Common myeloid progenitor, CD34-positive (primary cell): ENCODE data around the gene SNTA1.
"Not testable (repeated sequence)": the region's sequence is repeated elsewhere in the genome, so short reads cannot be mapped to it uniquely, and the experiment has no call there.

ENCODE experiments used
- CTCF ChIA-PET: fragments of 350-600 bp; sonication (Branson Sonifier 250); formaldehyde crosslinking; loops from one replicate; lab custom pipeline; 2021; ENCODE audit warnings: antibody characterized with exemption; lab: Charles Lee
- POLR2A ChIA-PET: fragments of 350-600 bp; sonication (Branson Sonifier 250); formaldehyde crosslinking; loops from one replicate; lab custom pipeline; 2021; ENCODE audit warnings: antibody characterized with exemption; lab: Charles Lee
- DNase-seq, 3 donors: peaks; one replicate each; pipeline versions ENCODE4 v3.0.0 to v3.0.0-alpha.2; 2013
- H3K27ac ChIP-seq, 2 experiments: 1 replicate in 1 of 2; 2 replicates in 1 of 2; pipeline ENCODE4 v1.7.0; 2013; ENCODE audit warnings: inconsistent platforms in 2 of 2, low read length in 2 of 2, mild to moderate bottlenecking in 2 of 2, low read depth in 1 of 2, moderate library complexity in 1 of 2; ENCODE audit not compliant: severe bottlenecking in 2 of 2, insufficient read depth in 1 of 2, poor library complexity in 1 of 2
- H3K27me3 ChIP-seq, 5 experiments: replicated peaks in 2 of 5; 1 replicate in 3 of 5; 2 replicates in 2 of 5; pipeline versions ENCODE4 v1.6.1 to v1.7.0; 2013; ENCODE audit warnings: low read length in 4 of 5, mild to moderate bottlenecking in 2 of 5, moderate library complexity in 2 of 5, inconsistent platforms in 1 of 5; ENCODE audit not compliant: insufficient read depth in 5 of 5, control insufficient read depth in 4 of 5
- H3K36me3 ChIP-seq, 4 experiments: 1 replicate in 2 of 4; 2 replicates in 2 of 4; pipeline versions ENCODE4 v1.6.1 to v1.7.0; 2013; ENCODE audit warnings: low read length in 3 of 4, control low read depth in 1 of 4, mild to moderate bottlenecking in 1 of 4; ENCODE audit not compliant: control insufficient read depth in 4 of 4, insufficient read depth in 4 of 4
- H3K4me1 ChIP-seq, 4 experiments: 1 replicate in 3 of 4; 2 replicates in 1 of 4; pipeline versions ENCODE4 v1.6.1 to v1.7.1; 2013; ENCODE audit warnings: low read length in 3 of 4, mild to moderate bottlenecking in 3 of 4, control low read depth in 1 of 4, inconsistent platforms in 1 of 4, moderate library complexity in 1 of 4; ENCODE audit not compliant: control insufficient read depth in 4 of 4, insufficient read depth in 4 of 4; ENCODE audit errors: control extremely low read depth in 1 of 4
- H3K4me3 ChIP-seq, 7 experiments: 1 replicate in 4 of 7; 2 replicates in 3 of 7; pipeline versions ENCODE4 v1.5.1 to v1.7.0; 2013; ENCODE audit warnings: mild to moderate bottlenecking in 7 of 7, low read length in 6 of 7, moderate library complexity in 6 of 7, inconsistent platforms in 2 of 7, low read depth in 2 of 7, control low read depth in 1 of 7; ENCODE audit not compliant: insufficient read depth in 4 of 7, control insufficient read depth in 1 of 7; ENCODE audit errors: extremely low read depth in 1 of 7
- H3K9me3 ChIP-seq, 5 experiments: 1 replicate in 4 of 5; 2 replicates in 1 of 5; pipeline versions ENCODE4 v1.6.1 to v1.7.1; 2013; ENCODE audit warnings: low read length in 4 of 5, mild to moderate bottlenecking in 2 of 5, inconsistent platforms in 1 of 5, low read depth in 1 of 5, moderate library complexity in 1 of 5; ENCODE audit not compliant: control insufficient read depth in 4 of 5, insufficient read depth in 2 of 5; ENCODE audit errors: control extremely low read depth in 1 of 5
- WGBS: methylation state at CpG from one replicate; pipeline ENCODE4 v1.1.5; 2013; ENCODE audit not compliant: insufficient coverage; 5-methylcytosine and 5-hydroxymethylcytosine counted together

SNTA1 gene

DNA sequence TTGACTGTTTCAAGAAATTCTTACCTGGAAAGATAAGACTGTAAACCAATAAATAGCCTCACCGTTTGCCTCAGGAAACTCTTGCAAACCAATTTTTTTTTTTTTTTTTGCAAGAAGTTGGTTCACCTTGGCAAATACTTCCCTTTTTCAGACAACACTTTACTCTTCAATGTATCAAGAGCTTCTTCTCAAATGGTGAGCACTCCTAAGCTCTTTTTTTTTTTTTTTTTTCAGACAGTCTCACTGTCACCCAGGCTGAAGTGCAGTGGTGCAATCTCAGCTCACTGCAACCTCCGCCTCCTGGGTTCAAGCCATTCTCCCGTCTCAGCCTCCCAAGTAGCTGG is 22.7 kb upstream of the SNTA1 start:
- H3K27ac ChIP-seq, result no peak overlapping the region
- ChIA-PET CTCF (interaction anchor here (0.5 to 2.4 kb wide), 3 partner anchors 124 to 1625 kb away, joined by 3 to 8 read pairs (median 3); no protein-coding TSS in a partner anchor), POLR2A (no interaction called here)
- 33% methylated on average over 1 of the region's 3 CpGs for WGBS
- no peaks in the 10 kb centered on the region for H3K27me3 ChIP-seq
- DNase-seq, result peak in 1 of 3 donors; percentile 24
- peaks cover 0 to 3% (median under 1%) of the 10 kb centered on the region in 4 experiments for H3K4me1 ChIP-seq
- no peak overlapping the region for H3K4me3 ChIP-seq
- no peaks in the 10 kb centered on the region for H3K36me3 ChIP-seq
- H3K9me3 ChIP-seq, result no peaks in the 10 kb centered on the region

DNA sequence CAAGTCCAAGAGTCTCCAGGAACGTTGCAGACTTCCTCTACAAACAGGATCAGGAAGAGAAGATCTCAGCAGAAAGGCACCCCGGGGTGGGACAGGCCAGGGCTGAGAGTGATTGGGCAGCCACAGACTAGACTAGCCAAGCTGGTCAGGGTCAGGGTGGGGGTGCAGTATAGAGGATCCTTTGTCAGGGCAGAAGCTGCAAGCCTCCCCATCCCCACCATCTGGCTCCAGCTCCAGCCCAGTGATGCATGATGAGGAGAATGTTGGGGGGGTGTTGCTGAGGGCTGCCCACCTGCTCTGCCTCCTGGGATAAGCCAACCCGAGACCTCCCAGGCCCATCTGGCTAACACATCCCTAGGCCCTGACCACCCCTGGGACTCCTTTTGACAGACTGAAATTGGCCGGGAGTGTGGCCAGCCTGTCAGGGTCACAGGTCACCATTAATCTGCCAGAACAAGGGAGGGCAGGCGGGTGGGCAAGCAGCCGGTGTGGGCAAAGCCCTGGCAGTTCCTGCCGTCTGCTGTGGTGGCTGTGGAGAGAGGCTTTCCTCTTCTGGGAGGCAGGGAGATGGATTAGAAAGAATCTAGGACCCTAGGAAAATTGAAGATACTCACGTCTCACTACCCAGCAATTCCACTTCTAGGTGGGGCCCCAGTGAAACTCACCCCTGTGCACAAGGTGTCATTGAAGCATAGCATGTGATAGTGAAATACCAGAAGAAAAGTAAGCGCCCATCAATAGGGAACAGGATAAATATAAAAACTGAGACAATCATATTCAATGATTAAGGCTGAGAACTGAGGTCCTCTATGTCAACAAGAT is 22.1 kb upstream of the SNTA1 start:
- Histone ChIP-seq H3K36me3 (no peaks in the 10 kb centered on the region), H3K4me1 (peaks cover 0 to 3% (median under 1%) of the 10 kb centered on the region in 4 experiments), H3K27me3 (no peaks in the 10 kb centered on the region), H3K27ac (no peak overlapping the region), H3K4me3 (no peak overlapping the region), H3K9me3 (no peaks in the 10 kb centered on the region)
- ChIA-PET POLR2A (no interaction called here), CTCF (interaction anchor here (0.6 to 2.4 kb wide), 2 partner anchors 188 to 1626 kb away, joined by 3 to 8 read pairs; no protein-coding TSS in a partner anchor)
- WGBS, result 86% methylated on average over 5 of the region's 9 CpGs
- DNase-seq, result no peak

DNA sequence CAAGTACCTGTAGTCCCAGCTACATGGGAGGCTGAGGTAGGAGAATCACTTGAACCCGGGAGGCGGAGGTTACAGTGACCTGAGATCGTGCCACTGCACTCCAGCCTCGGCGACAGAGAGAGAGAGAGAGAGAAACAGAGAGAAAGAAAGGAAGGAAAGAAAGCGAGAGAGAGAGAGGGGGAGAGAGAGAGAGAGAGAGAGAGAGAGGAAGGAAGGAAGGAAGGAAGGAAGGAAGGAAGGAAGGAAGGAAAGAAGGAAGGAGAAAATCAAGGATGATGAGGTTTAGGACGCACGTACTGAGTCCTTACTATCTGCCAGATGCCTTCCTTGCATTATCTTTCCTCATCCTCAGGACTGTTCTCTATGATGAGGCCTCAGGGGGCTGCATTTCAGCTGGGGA is 21.2 kb upstream of the SNTA1 start:
- WGBS, result 84% methylated on average over 6 of the region's 8 CpGs
- H3K4me1 ChIP-seq, H3K9me3 ChIP-seq, H3K27ac ChIP-seq, H3K36me3 ChIP-seq, DNase-seq, H3K27me3 ChIP-seq, H3K4me3 ChIP-seq: not testable (repeated sequence)
- POLR2A ChIA-PET, result interaction anchor here (0.7 kb wide), 1 partner anchor 555 kb away, joined by 3 read pairs; no protein-coding TSS in a partner anchor
- CTCF ChIA-PET, result interaction anchor here (2.4 kb wide), 1 partner anchor 188 kb away, joined by 8 read pairs; no protein-coding TSS in a partner anchor

DNA sequence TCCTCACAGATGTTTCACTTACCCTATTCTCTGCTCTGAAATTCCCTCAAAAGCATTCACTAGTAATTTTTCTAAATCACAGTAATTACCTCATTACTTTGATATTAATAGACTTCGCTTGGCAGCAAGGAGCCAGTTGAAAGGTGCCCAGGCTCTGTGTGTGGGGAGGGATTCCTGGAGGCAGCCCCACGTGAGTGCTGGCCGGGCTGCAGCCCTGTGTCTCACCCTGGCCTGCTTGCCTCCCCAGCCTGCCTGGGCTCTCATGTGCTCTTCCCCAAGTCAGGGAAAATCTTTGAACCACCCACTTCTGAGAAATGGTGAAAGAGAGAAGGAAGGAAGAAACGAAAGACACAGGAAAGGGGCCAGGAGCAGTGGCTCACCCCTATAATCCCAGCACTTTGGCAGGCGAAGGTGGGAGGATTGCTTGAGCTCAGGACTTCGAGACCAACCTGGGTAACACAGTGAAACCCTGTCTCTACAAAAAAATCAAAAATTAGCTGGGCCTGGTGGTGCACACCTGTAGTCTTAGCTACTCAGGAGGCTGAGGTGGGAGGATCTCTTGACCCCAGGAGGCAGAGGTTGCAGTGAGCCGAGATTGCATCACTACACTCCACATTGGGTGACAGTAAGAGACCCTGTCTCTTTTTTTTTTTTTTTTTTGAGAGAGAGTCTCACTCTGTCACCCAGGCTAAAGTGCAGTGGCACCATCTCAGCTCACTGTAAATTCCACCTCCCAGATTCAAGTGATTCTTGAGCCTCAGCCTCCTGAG is 20.0 kb upstream of the SNTA1 start:
- no peaks in the 10 kb centered on the region for H3K9me3 ChIP-seq
- H3K4me1 ChIP-seq, result peaks cover 0 to 3% (median under 1%) of the 10 kb centered on the region in 4 experiments
- no peaks in the 10 kb centered on the region for H3K27me3 ChIP-seq
- H3K27ac ChIP-seq, result no peak overlapping the region
- DNase-seq, result no peak
- CTCF ChIA-PET, result no interaction called here
- 80% methylated on average over 2 of the region's 7 CpGs for WGBS
- POLR2A ChIA-PET, result interaction anchor here (0.7 kb wide), 1 partner anchor 1522 kb away, joined by 3 read pairs; no protein-coding TSS in a partner anchor
- H3K4me3 ChIP-seq, result no peak overlapping the region
- H3K36me3 ChIP-seq, result no peaks in the 10 kb centered on the region

DNA sequence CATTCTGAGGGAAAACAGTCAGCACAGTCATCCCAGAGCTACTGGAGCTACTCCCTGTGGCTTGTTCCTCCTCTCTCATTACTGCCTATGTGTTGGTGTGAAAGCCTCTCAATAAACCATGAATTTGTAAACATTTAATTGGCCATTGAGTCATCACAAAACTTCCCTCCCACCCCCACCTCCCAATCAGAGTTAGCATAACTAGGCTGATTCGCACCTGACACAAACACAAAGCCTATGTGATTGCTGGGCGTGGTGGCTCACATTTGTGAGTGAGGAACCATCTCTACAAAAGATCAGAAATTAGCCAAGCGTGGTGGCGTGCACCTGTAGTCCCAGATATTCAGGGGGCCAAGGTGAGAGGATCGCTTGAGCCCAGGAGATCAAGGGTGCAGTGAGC is 17.1 kb upstream of the SNTA1 start:
- Histone ChIP-seq H3K9me3 (no peaks in the 10 kb centered on the region), H3K4me1 (peaks cover 0 to 3% (median 0%) of the 10 kb centered on the region in 4 experiments), H3K36me3 (no peaks in the 10 kb centered on the region), H3K4me3 (no peak overlapping the region), H3K27me3 (no peaks in the 10 kb centered on the region), H3K27ac (no peak overlapping the region)
- POLR2A ChIA-PET, result no interaction called here
- CTCF ChIA-PET, result interaction anchor here (0.9 kb wide), 1 partner anchor 61 kb away, joined by 3 read pairs; no protein-coding TSS in a partner anchor
- WGBS, result 100% methylated on average over 2 of the region's 5 CpGs
- no peak for DNase-seq

DNA sequence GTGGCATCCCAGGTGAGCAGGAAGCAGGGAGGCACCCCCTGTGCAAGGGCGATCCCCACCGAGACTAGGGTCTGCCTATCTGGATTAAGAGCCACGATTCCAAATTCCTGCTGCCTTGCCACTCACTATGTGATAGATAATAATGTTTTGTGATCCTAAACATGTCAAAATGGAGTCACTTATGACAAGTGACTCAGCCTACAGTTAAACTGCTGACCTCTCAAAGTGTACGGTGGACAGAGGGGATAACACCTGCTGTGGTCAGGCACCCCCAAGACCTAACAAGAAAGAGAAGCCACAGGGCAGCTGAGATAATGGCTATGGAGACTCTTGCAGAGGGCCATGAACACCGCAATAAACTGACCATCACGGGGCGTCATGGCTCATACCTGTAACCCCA is 16.0 kb upstream of the SNTA1 start:
- H3K4me1 ChIP-seq, result peaks cover 0 to 3% (median 0%) of the 10 kb centered on the region in 4 experiments
- no peak for DNase-seq
- H3K27me3 ChIP-seq, result no peaks in the 10 kb centered on the region
- no peak overlapping the region for H3K4me3 ChIP-seq
- WGBS, result 93% methylated on average over 6 of the region's 7 CpGs
- ChIA-PET POLR2A (no interaction called here), CTCF (no interaction called here)
- no peak overlapping the region for H3K27ac ChIP-seq
- no peaks in the 10 kb centered on the region for H3K9me3 ChIP-seq
- H3K36me3 ChIP-seq, result no peaks in the 10 kb centered on the region
